Glutamatergic neuron (in vitro differentiated cells): ENCODE results near the gene CCDC116. TPM values are rescaled to one million over a fixed set of nuclear protein-coding genes. Genes with fewer than 3 reads are reported as not detected.

Experiments
- DNase-seq: peaks from one replicate; pipeline ENCODE4 v3.0.0; 2022
- H3K27ac Mint-ChIP-seq: one replicate; pipeline ENCODE4 v1.8.0; 2020; ENCODE audit warnings: mild to moderate bottlenecking, mixed read lengths, inconsistent platforms; ENCODE audit not compliant: unreplicated experiment
- H3K27me3 Mint-ChIP-seq: one replicate; pipeline ENCODE4 v1.8.0; 2020; ENCODE audit warnings: mild to moderate bottlenecking, moderate library complexity, mixed read lengths, inconsistent platforms; ENCODE audit not compliant: unreplicated experiment
- H3K36me3 Mint-ChIP-seq: one replicate; pipeline ENCODE4 v1.8.0; 2020; ENCODE audit warnings: mild to moderate bottlenecking, mixed read lengths, inconsistent platforms; ENCODE audit not compliant: unreplicated experiment
- H3K4me1 Mint-ChIP-seq: one replicate; pipeline ENCODE4 v1.8.0; 2020; ENCODE audit warnings: mild to moderate bottlenecking, low read depth, mixed read lengths, inconsistent platforms; ENCODE audit not compliant: unreplicated experiment
- H3K4me3 Mint-ChIP-seq: one replicate; pipeline ENCODE4 v1.8.0; 2020; ENCODE audit warnings: mild to moderate bottlenecking, mixed read lengths, inconsistent platforms; ENCODE audit not compliant: unreplicated experiment
- H3K9me3 Mint-ChIP-seq: one replicate; pipeline ENCODE4 v1.8.0; 2020; ENCODE audit warnings: mild to moderate bottlenecking, moderate library complexity, mixed read lengths, inconsistent platforms; ENCODE audit not compliant: unreplicated experiment
- microRNA-seq: library from miRNA; unstranded; fragments of <30 nt; microRNA quantifications from one replicate; pipeline ENCODE4, GENCODE V29; 2020; ENCODE audit not compliant: unreplicated experiment
- total RNA-seq: library from RNA; stranded (reverse); fragmentation: NEBNext Ultra II Directional; extraction: Animal tissue kit (Norgen Biotek cat#: 25700); gene quantifications from one replicate; pipeline ENCODE4 v1.2.1, GENCODE V29; 2021; ENCODE audit not compliant: unreplicated experiment
- TF ChIP-seq, protein P1 (sequence below): fragments of 200-600 bp; sonication (generic); IDR thresholded peaks from one replicate; pipeline ENCODE4 v1.5.0; 2021; ENCODE audit not compliant: partially characterized antibody, unreplicated experiment

CCDC116 gene
- total RNA-seq, 1 donor from 2014 or later = 0.71 TPM

DNA sequence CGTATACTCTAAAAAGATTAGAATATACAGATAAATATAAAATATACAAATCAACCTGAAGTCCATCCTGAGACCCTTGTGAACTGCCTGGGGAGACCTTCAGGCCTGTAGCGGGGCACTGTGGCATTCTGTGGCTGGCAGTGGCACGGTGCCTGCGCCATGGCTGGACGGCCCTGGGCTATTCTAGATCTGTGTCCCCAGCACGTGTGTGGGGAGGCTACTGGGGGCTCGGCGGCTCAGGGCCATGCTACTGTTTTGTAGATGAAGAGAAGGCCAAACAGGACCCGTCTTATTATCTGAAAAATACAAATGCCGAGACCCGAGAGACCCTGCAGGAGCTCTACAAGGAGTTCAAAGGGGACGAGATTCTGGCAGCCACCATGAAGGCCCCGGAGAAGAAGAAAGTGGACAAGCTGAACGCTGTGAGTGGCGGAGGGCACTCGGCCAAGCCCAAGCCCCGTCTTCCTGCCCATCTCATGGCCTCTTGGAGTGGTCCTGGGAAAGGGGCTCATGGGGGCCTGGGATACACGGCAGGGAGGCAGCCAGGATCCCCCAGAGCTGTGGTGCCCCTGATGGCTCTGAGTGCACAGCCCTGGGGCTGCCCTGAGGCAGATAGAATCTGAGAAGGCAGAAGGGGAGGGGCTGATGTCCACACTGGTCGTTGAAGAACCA lies 52.1 kb downstream of the CCDC116 start:
- H3K27me3 Mint-ChIP-seq = peaks cover 5% of the 10 kb centered on the region
- peaks cover 6% of the 10 kb centered on the region for H3K9me3 Mint-ChIP-seq
- TF ChIP-seq, protein P1, sequence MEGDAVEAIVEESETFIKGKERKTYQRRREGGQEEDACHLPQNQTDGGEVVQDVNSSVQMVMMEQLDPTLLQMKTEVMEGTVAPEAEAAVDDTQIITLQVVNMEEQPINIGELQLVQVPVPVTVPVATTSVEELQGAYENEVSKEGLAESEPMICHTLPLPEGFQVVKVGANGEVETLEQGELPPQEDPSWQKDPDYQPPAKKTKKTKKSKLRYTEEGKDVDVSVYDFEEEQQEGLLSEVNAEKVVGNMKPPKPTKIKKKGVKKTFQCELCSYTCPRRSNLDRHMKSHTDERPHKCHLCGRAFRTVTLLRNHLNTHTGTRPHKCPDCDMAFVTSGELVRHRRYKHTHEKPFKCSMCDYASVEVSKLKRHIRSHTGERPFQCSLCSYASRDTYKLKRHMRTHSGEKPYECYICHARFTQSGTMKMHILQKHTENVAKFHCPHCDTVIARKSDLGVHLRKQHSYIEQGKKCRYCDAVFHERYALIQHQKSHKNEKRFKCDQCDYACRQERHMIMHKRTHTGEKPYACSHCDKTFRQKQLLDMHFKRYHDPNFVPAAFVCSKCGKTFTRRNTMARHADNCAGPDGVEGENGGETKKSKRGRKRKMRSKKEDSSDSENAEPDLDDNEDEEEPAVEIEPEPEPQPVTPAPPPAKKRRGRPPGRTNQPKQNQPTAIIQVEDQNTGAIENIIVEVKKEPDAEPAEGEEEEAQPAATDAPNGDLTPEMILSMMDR = no peak
- no peak for DNase-seq
- H3K36me3 Mint-ChIP-seq = peaks cover 5% of the 10 kb centered on the region
- no peak overlapping the region for H3K27ac Mint-ChIP-seq
- no peak overlapping the region for H3K4me3 Mint-ChIP-seq
- H3K4me1 Mint-ChIP-seq = peaks cover 5% of the 10 kb centered on the region

DNA sequence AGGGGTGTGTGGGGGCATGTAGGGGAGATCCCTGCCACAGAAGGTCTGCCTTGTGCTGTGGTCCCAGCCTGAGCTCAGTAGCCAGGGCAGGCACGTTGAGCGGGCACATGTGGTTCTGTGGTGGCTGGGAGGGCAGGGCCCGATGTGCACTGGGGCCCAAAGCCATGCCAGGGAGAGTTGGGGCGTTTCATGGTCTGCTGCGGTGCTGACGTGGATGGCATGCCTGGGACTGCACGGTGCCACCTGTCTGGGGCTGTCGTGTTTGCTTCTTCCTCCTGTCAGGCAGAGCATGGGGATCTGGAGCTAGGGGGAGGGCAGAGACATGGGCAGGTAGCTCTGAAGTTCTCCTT lies 52.6 kb downstream of the CCDC116 start:
- TF ChIP-seq, protein P1 = no peak
- no peak for DNase-seq
- peaks cover 5% of the 10 kb centered on the region for H3K27me3 Mint-ChIP-seq
- H3K27ac Mint-ChIP-seq = no peak overlapping the region
- no peak overlapping the region for H3K4me3 Mint-ChIP-seq
- H3K4me1 Mint-ChIP-seq = peaks cover 5% of the 10 kb centered on the region
- H3K36me3 Mint-ChIP-seq = peaks cover 6% of the 10 kb centered on the region
- peaks cover 6% of the 10 kb centered on the region for H3K9me3 Mint-ChIP-seq

DNA sequence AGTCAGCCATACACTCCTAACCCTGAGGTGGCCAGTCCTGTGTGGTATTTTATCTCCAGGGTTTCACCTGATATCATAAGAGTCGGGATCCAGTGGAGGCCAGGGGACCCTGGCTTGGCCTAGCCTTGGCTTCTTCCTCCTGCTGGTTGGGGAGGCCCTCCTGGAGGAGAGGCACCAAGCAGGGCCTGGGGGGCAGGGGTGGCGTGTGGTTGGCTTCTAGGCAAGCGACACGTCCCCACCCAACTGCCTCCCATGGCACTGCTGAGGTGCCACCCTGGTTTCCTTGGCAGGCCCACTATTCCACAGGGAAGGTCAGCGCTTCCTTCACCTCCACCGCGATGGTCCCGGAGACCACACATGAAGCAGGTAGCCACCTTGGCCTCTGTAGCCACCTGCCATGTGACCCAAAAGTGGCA lies 53.6 kb downstream of the CCDC116 start:
- H3K4me3 Mint-ChIP-seq = no peak overlapping the region
- peaks cover 9% of the 10 kb centered on the region for H3K4me1 Mint-ChIP-seq
- DNase-seq = no peak
- TF ChIP-seq, protein P1 = no peak
- H3K36me3 Mint-ChIP-seq = peaks cover 6% of the 10 kb centered on the region
- no peak overlapping the region for H3K27ac Mint-ChIP-seq
- H3K9me3 Mint-ChIP-seq = peaks cover 8% of the 10 kb centered on the region
- H3K27me3 Mint-ChIP-seq = peaks cover 10% of the 10 kb centered on the region

Small RNA genes within 50 kb of the gene (microRNA-seq; reads per million reads assigned to microRNA genes)
- gene MIR130B (5,807 reads per million, percentile 97 among the genes with 10 or more reads in this experiment), gene MIR301B (166 reads per million, percentile 79 among the genes with 10 or more reads in this experiment)

Other genes with a start within 250 kb of the CCDC116 start
- 0.07 TPM for gene RIMBP3B, start 249.0 kb upstream of the CCDC116 start, total RNA-seq
- 60.7 TPM for gene HIC2, start 215.4 kb upstream of the CCDC116 start, total RNA-seq
- gene TMEM191C, start 165.4 kb upstream of the CCDC116 start, total RNA-seq = 11.5 TPM
- gene RIMBP3C, start 81.3 kb upstream of the CCDC116 start, total RNA-seq = 0.22 TPM
- 55.9 TPM for gene UBE2L3, start 65.0 kb upstream of the CCDC116 start, total RNA-seq
- 10.3 TPM for gene YDJC, start 2.7 kb upstream of the CCDC116 start, total RNA-seq
- 24.0 TPM for gene SDF2L1, start 9.5 kb downstream of the CCDC116 start, total RNA-seq
- 61.6 TPM for gene PPIL2, start 33.3 kb downstream of the CCDC116 start, total RNA-seq
- gene YPEL1, start 103.0 kb downstream of the CCDC116 start, total RNA-seq = 71.2 TPM
- gene MAPK1, start 234.9 kb downstream of the CCDC116 start, total RNA-seq = 148 TPM